Measurements from ENCODE around the gene CRAMP1.
"Not testable (repeated sequence)": the region's sequence is repeated elsewhere in the genome, so short reads cannot be mapped to it uniquely, and the experiment has no call there.

CRAMP1 gene

GRCh38 chr16:1592446-1592845 lies 19.7 kb upstream of the CRAMP1 start:
- Histone ChIP-seq H3K27ac (ENCODE audit: extremely low read depth, low read depth, low read length) (no peak overlapping the region), H3K4me1 (ENCODE audit: control insufficient read depth, insufficient read depth, low read length) (no peaks in the 10 kb centered on the region), H3K4me3 (ENCODE audit: low read depth, low read length) (no peak overlapping the region), H3K9me3 (ENCODE audit: control insufficient read depth, insufficient read depth, low read depth, low read length) (no peaks in the 10 kb centered on the region), H3K36me3 (ENCODE audit: control insufficient read depth in 2 of 2, insufficient read depth in 1 of 2, low read length in 2 of 2) (peaks cover 0 to 43% of the 10 kb centered on the region in 2 experiments; a peak in 2 of 3 replicates)
- CTCF ChIA-PET: no interaction called here
- POLR2A ChIA-PET: no interaction called here
- TF ChIP-seq YY1 (tag by site-specific recombination; IDR thresholded peaks at IDR 0.05): no peak
- TF ChIP-seq SCRT2 (tag by site-specific recombination; IDR thresholded peaks at IDR 0.05): peak; percentile 82
- peak; percentile 95 for TF ChIP-seq SCRT1 (tag by site-specific recombination; IDR thresholded peaks at IDR 0.05; ENCODE audit: borderline replicate concordance)

GRCh38 chr16:1595511-1595910 lies 16.6 kb upstream of the CRAMP1 start:
- CTCF ChIA-PET; H3K9me3 ChIP-seq (ENCODE audit: control insufficient read depth, insufficient read depth, low read depth, low read length); H3K27ac ChIP-seq (ENCODE audit: extremely low read depth, low read depth, low read length); POLR2A ChIA-PET; H3K4me1 ChIP-seq (ENCODE audit: control insufficient read depth, insufficient read depth, low read length); H3K4me3 ChIP-seq (ENCODE audit: low read depth, low read length): not testable (repeated sequence)
- peaks cover 0 to 29% of the 10 kb centered on the region in 2 experiments; a peak in 1 of 3 replicates for H3K36me3 ChIP-seq (ENCODE audit: control insufficient read depth in 2 of 2, insufficient read depth in 1 of 2, low read length in 2 of 2)

GRCh38 chr16:1596516-1596915 lies 15.6 kb upstream of the CRAMP1 start:
- CTCF ChIA-PET: interaction anchor here (0.6 kb wide), 1 partner anchor 22 kb away, joined by 3 read pairs; no protein-coding TSS in a partner anchor
- POLR2A ChIA-PET: no interaction called here
- no peaks in the 10 kb centered on the region for H3K9me3 ChIP-seq (ENCODE audit: control insufficient read depth, insufficient read depth, low read depth, low read length)
- H3K36me3 ChIP-seq (ENCODE audit: control insufficient read depth in 2 of 2, insufficient read depth in 1 of 2, low read length in 2 of 2): peaks cover 6 to 39% of the 10 kb centered on the region in 2 experiments; a peak in 2 of 3 replicates
- H3K27ac ChIP-seq (ENCODE audit: extremely low read depth, low read depth, low read length): no peak overlapping the region
- no peak for TF ChIP-seq ZBTB44 (tag by site-specific recombination; IDR thresholded peaks at IDR 0.05)
- no peak for TF ChIP-seq PRDM10 (tag by site-specific recombination; IDR thresholded peaks at IDR 0.05)
- no peak for TF ChIP-seq ZXDB (tag by site-specific recombination; IDR thresholded peaks at IDR 0.05)
- TF ChIP-seq ZNF626 (tag by site-specific recombination; IDR thresholded peaks at IDR 0.05): no peak
- TF ChIP-seq HOXA7 (CRISPR knock-in tag; IDR thresholded peaks at IDR 0.05; ENCODE audit: borderline replicate concordance): no peak
- TF ChIP-seq ZNF398 (tag by site-specific recombination; IDR thresholded peaks at IDR 0.05): no peak
- H3K4me1 ChIP-seq (ENCODE audit: control insufficient read depth, insufficient read depth, low read length): no peaks in the 10 kb centered on the region
- H3K4me3 ChIP-seq (ENCODE audit: low read depth, low read length): no peak overlapping the region

GRCh38 chr16:1597154-1597553 lies 15.0 kb upstream of the CRAMP1 start:
- H3K4me1 ChIP-seq (ENCODE audit: control insufficient read depth, insufficient read depth, low read length): no peaks in the 10 kb centered on the region
- H3K27ac ChIP-seq (ENCODE audit: extremely low read depth, low read depth, low read length): no peak overlapping the region
- H3K4me3 ChIP-seq (ENCODE audit: low read depth, low read length): no peak overlapping the region
- ChIA-PET CTCF (no interaction called here), POLR2A (interaction anchor here (0.5 kb wide), 1 partner anchor 305 kb away, joined by 7 read pairs; no protein-coding TSS in a partner anchor)
- peaks cover 6 to 42% of the 10 kb centered on the region in 2 experiments; a peak in 2 of 3 replicates for H3K36me3 ChIP-seq (ENCODE audit: control insufficient read depth in 2 of 2, insufficient read depth in 1 of 2, low read length in 2 of 2)
- no peaks in the 10 kb centered on the region for H3K9me3 ChIP-seq (ENCODE audit: control insufficient read depth, insufficient read depth, low read depth, low read length)
- TF ChIP-seq ZIC2 (tag by site-specific recombination; IDR thresholded peaks at IDR 0.05): no peak
- no peak for TF ChIP-seq TSHZ1 (tag by site-specific recombination; IDR thresholded peaks at IDR 0.05; ENCODE audit: borderline replicate concordance)
- no peak for TF ChIP-seq KLF17 (tag by site-specific recombination; IDR thresholded peaks at IDR 0.05)
- TF ChIP-seq ZSCAN18 (tag by site-specific recombination; IDR thresholded peaks at IDR 0.05): no peak
- no peak for TF ChIP-seq ZNF544 (tag by site-specific recombination; IDR thresholded peaks at IDR 0.05)
